Muscle of leg (tissue), 11 donors: ENCODE results near the gene ESYT2. TPM values are rescaled to one million over a fixed set of nuclear protein-coding genes. Genes with fewer than 3 reads are reported as not detected.
A peak's percentile ranks its signal among the peaks of the same experiment; 100 is the strongest.
"Not testable (repeated sequence)": the region's sequence is repeated elsewhere in the genome, so short reads cannot be mapped to it uniquely, and the experiment has no call there.

ENCODE experiments used
- DNase-seq: peaks from one replicate; pipeline ENCODE4 v3.0.0; 2013
- H3K27ac ChIP-seq: one replicate; pipeline ENCODE4 v1.5.1; 2013; ENCODE audit warnings: mild to moderate bottlenecking, low read length, control low read depth
- H3K27me3 ChIP-seq: one replicate; pipeline ENCODE4 v1.6.1; 2013; ENCODE audit warnings: low read length; ENCODE audit not compliant: control insufficient read depth, insufficient read depth
- H3K36me3 ChIP-seq: one replicate; pipeline ENCODE4 v1.6.1; 2013; ENCODE audit warnings: low read length; ENCODE audit not compliant: control insufficient read depth, insufficient read depth
- H3K4me1 ChIP-seq: one replicate; pipeline ENCODE4 v1.6.1; 2013; ENCODE audit warnings: low read length; ENCODE audit not compliant: control insufficient read depth, insufficient read depth
- H3K4me3 ChIP-seq: one replicate; pipeline ENCODE4 v1.5.1; 2013; ENCODE audit warnings: low read length, control low read depth
- H3K9me3 ChIP-seq: replicated peaks from 2 replicates; pipeline ENCODE4 v1.6.1; 2013; ENCODE audit warnings: low read depth, low read length; ENCODE audit not compliant: control insufficient read depth
- WGBS: methylation state at CpG from one replicate; pipeline ENCODE4 v1.1.5; 2013; ENCODE audit warnings: missing lambda C conversion rate; ENCODE audit not compliant: insufficient coverage; 5-methylcytosine and 5-hydroxymethylcytosine counted together
- polyA plus RNA-seq, 8 donors: library from polyadenylated mRNA; unstranded; fragments of 120-200 nt; gene quantifications; one replicate each; pipeline versions ENCODE4 v1.2.1 to v1.2.3, GENCODE V29; 2013; ENCODE audit warnings: inconsistent platforms in 1 of 8, low replicate concordance in 1 of 8; ENCODE audit not compliant: insufficient read length in 8 of 8, insufficient read depth in 1 of 8
- total RNA-seq: library from RNA; stranded (reverse); fragments of 120-200 nt; gene quantifications from one replicate; pipeline ENCODE4 v1.2.4, GENCODE V29; 2013

ESYT2 gene
- total and polyA plus RNA-seq, 9 donors = 27.4 to 46.5 (median 30.1) TPM

DNA sequence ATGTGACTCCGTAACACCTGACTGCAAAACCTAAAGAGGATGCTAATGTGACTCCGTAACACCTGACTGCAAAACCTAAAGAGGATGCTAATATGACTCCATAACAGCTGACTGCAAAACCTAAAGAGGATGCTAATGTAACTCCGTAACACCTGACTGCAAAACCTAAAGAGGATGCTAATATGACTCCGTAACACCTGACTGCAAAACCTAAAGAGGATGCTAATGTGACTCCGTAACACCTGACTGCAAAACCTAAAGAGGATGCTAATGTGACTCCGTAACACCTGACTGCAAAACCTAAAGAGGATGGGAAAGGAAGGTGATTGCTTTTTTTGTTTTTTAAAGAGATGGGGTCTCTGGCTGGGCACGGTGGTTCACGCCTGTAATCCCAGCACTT is 9.9 kb upstream of the ESYT2 start:
- not testable (repeated sequence) for H3K36me3 ChIP-seq, DNase-seq, H3K4me1 ChIP-seq, H3K4me3 ChIP-seq, H3K9me3 ChIP-seq, H3K27ac ChIP-seq, H3K27me3 ChIP-seq
- 70% methylated on average over 3 of the region's 8 CpGs for WGBS

- no peaks in the 10 kb centered on the region for H3K36me3 ChIP-seq
- 89% methylated on average over 6 of the region's 8 CpGs for WGBS
- no peaks in the 10 kb centered on the region for H3K4me1 ChIP-seq
- H3K9me3 ChIP-seq = no peaks in the 10 kb centered on the region
- peaks cover 2% of the 10 kb centered on the region for H3K27me3 ChIP-seq
- H3K4me3 ChIP-seq = no peak overlapping the region
- H3K27ac ChIP-seq = no peak overlapping the region
- DNase-seq = no peak
Measured at GRCh38 chr7:158837790-158838637, 8.7 kb upstream of the ESYT2 start.

DNA sequence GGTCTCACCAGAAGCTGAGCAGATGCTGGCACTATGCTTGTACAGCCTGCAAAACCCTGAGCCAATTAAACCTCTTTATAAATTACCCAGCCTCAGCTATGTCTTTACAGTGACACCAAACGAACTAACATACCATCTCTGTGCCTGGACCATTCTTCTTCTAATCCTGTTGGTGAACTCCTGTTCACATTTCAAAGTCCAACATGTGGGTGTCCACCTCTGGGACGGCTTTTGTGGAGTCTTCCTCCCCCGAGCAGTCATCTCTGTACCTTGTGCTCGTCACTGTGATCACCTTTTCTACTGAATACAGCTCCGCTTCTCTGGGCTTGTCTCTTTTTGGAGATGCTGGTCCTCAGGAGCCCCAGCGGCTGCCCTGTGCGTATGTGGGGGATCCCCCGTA is 7.4 kb upstream of the ESYT2 start:
- peaks cover 2% of the 10 kb centered on the region for H3K27me3 ChIP-seq
- WGBS = 77% methylated on average over 4 of the region's 8 CpGs
- H3K27ac ChIP-seq = no peak overlapping the region
- H3K4me1 ChIP-seq = no peaks in the 10 kb centered on the region
- no peak overlapping the region for H3K4me3 ChIP-seq
- no peaks in the 10 kb centered on the region for H3K9me3 ChIP-seq
- no peak for DNase-seq
- no peaks in the 10 kb centered on the region for H3K36me3 ChIP-seq

DNA sequence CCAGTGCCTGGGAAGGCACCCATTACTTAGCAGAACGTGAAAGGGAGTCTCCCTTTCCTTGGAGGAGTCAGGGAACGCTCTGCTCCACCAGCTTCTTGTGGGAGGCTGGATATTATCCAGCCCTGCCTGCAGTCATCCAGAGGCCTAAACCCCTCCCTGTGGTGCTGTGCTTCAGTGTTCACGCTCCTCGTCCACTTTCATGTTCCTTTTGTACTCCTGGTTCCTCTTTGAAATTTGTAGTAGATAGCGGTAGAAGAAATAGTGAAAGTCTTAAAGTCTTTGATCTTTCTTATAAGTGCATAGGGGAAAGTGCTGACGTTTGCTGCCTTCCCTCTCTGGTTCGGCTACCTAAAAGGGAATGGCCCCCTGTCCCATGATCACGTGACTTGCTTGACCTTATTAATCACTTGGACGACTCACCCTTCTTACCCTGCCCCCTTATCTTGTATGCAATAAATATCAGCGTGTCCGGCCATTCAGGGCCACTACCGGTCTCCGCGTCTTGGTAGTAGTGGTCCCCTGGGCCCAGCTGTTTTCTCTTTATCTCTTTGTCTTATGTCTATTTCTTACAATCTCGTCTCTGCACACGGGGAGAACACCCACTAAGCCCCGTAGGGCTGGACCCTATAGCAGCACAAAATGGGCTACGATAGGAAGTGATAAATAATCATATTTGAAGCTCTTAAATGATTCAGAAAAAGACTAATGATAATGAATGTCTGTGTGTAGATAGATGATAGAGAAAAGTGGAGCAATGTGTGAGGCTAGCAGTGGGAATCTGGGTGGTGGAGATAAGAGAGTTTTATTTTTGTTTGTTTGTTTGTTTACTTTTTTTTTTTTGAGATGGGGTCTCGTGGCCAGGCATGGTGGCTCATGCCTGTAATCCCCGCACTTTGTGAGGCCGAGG is 5.8 kb upstream of the ESYT2 start:
- WGBS = 48% methylated on average over 5 of the region's 21 CpGs
- H3K36me3 ChIP-seq = no peaks in the 10 kb centered on the region
- H3K4me3 ChIP-seq = no peak overlapping the region
- peaks cover 4% of the 10 kb centered on the region for H3K27me3 ChIP-seq
- H3K27ac ChIP-seq = no peak overlapping the region
- DNase-seq = no peak
- H3K4me1 ChIP-seq = peaks cover 2% of the 10 kb centered on the region
- H3K9me3 ChIP-seq = no peaks in the 10 kb centered on the region

GRCh38 chr7:158832994-158833393 is 3.7 kb upstream of the ESYT2 start:
- DNase-seq = no peak
- Histone ChIP-seq H3K4me3 (no peak overlapping the region), H3K27ac (no peak overlapping the region), H3K4me1 (peaks cover 5% of the 10 kb centered on the region), H3K27me3 (peaks cover 4% of the 10 kb centered on the region), H3K36me3 (no peaks in the 10 kb centered on the region), H3K9me3 (no peaks in the 10 kb centered on the region)
- WGBS = no CpG with 5 or more reads among the region's 3 CpGs

GRCh38 chr7:158831738-158832091 is 2.4 kb upstream of the ESYT2 start:
- WGBS = no CpG with 5 or more reads among the region's 6 CpGs
- DNase-seq = no peak
- peaks cover 2% of the 10 kb centered on the region for H3K27me3 ChIP-seq
- no peaks in the 10 kb centered on the region for H3K9me3 ChIP-seq
- no peaks in the 10 kb centered on the region for H3K36me3 ChIP-seq
- no peak overlapping the region for H3K27ac ChIP-seq
- H3K4me3 ChIP-seq = no peak overlapping the region
- peaks cover 10% of the 10 kb centered on the region for H3K4me1 ChIP-seq

GRCh38 chr7:158830211-158830723 is 958 bp upstream of the ESYT2 start:
- peaks cover 4% of the 10 kb centered on the region for H3K36me3 ChIP-seq
- WGBS = 0% methylated on average over 3 of the region's 14 CpGs
- peaks cover 2% of the 10 kb centered on the region for H3K27me3 ChIP-seq
- no peaks in the 10 kb centered on the region for H3K9me3 ChIP-seq
- H3K4me1 ChIP-seq = peaks cover 10% of the 10 kb centered on the region
- peak overlapping the region; percentile 80 for H3K4me3 ChIP-seq
- DNase-seq = no peak
- H3K27ac ChIP-seq = peak overlapping the region; percentile 96

DNA sequence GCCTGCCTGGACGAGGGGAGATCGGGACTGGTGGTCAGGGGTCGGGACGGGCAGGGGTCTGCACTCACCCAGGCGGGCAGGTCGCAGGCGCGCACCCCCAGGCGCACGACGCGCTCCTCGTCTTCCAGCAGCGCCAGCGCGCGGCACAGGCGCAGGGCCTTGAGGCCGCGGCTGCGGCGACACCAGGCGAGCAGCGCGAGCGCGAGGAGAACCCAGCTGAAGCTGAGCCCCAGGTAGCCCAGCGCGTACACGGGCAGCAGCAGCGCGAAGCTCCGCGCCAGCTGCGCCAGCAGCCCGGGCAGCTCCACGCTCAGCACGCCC is 328 bp downstream of the ESYT2 start:
- 0% methylated on average over 38 of the region's 38 CpGs for WGBS
- Histone ChIP-seq H3K9me3 (no peaks in the 10 kb centered on the region), H3K27ac (peak overlapping the region; percentile 96), H3K27me3 (peaks cover 2% of the 10 kb centered on the region), H3K4me3 (peak overlapping the region; percentile 78), H3K4me1 (peaks cover 10% of the 10 kb centered on the region), H3K36me3 (peaks cover 4% of the 10 kb centered on the region)
- DNase-seq = peak; percentile 84

DNA sequence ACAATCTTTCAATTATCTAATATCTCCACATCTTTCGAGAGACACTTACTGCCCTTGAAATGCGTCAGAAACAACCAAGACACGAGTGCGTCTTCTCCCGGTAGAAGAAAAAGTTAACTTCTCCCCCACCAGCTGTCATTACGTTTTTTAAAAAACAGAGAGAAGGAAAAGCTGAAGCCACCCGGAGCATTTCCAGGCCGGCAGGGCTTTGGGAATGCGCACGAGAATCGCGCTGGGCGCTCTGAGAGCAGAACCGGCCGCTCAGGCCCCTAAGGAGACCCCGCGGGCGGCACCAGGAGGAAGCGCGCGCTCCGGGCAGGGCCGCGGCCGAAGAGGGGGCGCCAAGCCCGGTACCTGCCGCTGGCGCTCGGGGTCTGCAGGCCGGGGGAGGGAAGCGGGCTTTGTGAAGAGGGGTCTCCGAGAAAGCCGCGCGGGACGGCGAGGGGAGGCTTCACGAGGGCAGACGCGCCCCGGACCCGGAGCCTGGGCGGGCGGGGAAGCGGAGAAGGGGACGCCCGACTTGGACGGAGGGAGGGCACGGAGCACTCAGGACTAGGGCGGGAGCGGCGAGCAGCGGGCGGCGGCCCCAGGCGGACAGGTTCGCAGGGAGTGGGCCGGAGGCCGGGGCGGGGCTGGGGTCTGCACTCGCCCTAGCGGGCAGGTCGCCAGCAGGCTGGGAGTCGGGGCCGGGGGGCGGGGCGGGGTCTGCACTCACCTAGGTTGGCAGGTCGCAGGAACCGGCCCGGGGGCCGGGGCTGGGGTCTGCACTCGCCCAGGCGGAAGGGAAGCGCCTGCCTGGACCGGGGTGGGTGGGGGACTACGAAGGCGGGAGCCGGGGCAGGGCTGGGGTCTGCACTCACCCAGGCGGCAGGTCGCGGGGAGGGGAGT is 932 bp downstream of the ESYT2 start:
- 2% methylated on average over 66 of the region's 82 CpGs for WGBS
- peak; percentile 65 for DNase-seq
- H3K4me1 ChIP-seq = peaks cover 10% of the 10 kb centered on the region

More for the DNA sequence above, 932 bp downstream of the ESYT2 start:
- Histone ChIP-seq H3K9me3 (no peaks in the 10 kb centered on the region), H3K4me3 (peak overlapping the region; percentile 78), H3K36me3 (peaks cover 4% of the 10 kb centered on the region), H3K27ac (peak overlapping the region; percentile 96), H3K27me3 (peaks cover 2% of the 10 kb centered on the region)
